HL-60/S4 treated with phorbol 12-myristate 13-acetate at 8.2 ng/mL for 4 days and 3 days (cell line): ENCODE results near the gene SIGLEC12.
"Not testable (repeated sequence)": the region's sequence is repeated elsewhere in the genome, so short reads cannot be mapped to it uniquely, and the experiment has no call there.

ENCODE experiments used
- in situ Hi-C: fragments of 300-500 bp; cut with MboI; formaldehyde crosslinking; loops from 2 replicates; pipeline ENCODE4 v1.15.0; 2022; ENCODE audit warnings: low sequenced_read_pairs

The SIGLEC12 gene

GRCh38 chr19:51485960-51486660 lies 15.5 kb downstream of the SIGLEC12 start:
- in situ Hi-C loops = no loop called here

- in situ Hi-C loops = no loop called here
Measured at GRCh38 chr19:51480590-51480989, 21.0 kb downstream of the SIGLEC12 start.

- in situ Hi-C loops = no loop called here
Measured at GRCh38 chr19:51479531-51480331, 21.9 kb downstream of the SIGLEC12 start.

GRCh38 chr19:51478381-51479234 lies 23.0 kb downstream of the SIGLEC12 start, which contains the start of gene CEACAM18:
CEACAM18 (plus strand) TSS chr19:51478539.
- in situ Hi-C loops = no loop called here

- in situ Hi-C loops = no loop called here
Measured at GRCh38 chr19:51477344-51477743, 24.3 kb downstream of the SIGLEC12 start.

- in situ Hi-C loops = no loop called here
Measured at GRCh38 chr19:51476164-51476563, 25.4 kb downstream of the SIGLEC12 start.

GRCh38 chr19:51473009-51473707 lies 28.4 kb downstream of the SIGLEC12 start:
- in situ Hi-C loops = no loop called here

GRCh38 chr19:51472607-51473006 lies 29.0 kb downstream of the SIGLEC12 start:
- in situ Hi-C loops = no loop called here

GRCh38 chr19:51471527-51471926 lies 30.1 kb downstream of the SIGLEC12 start:
- in situ Hi-C loops = no loop called here

GRCh38 chr19:51470966-51471365 lies 30.6 kb downstream of the SIGLEC12 start:
- in situ Hi-C loops = no loop called here

- in situ Hi-C loops = no loop called here
Measured at GRCh38 chr19:51469629-51470028, 32.0 kb downstream of the SIGLEC12 start.

- in situ Hi-C loops = no loop called here
Measured at GRCh38 chr19:51469162-51469561, 32.4 kb downstream of the SIGLEC12 start.

- in situ Hi-C loops = no loop called here
Measured at GRCh38 chr19:51468545-51468920, 33.1 kb downstream of the SIGLEC12 start.

GRCh38 chr19:51467864-51468544 lies 33.6 kb downstream of the SIGLEC12 start:
- in situ Hi-C loops = no loop called here

- in situ Hi-C loops = no loop called here
Measured at GRCh38 chr19:51466723-51467122, 34.9 kb downstream of the SIGLEC12 start.

GRCh38 chr19:51463976-51464581 lies 37.5 kb downstream of the SIGLEC12 start:
- in situ Hi-C loops = not testable (repeated sequence)

- in situ Hi-C loops = no loop called here
Measured at GRCh38 chr19:51462681-51463080, 38.9 kb downstream of the SIGLEC12 start.

- in situ Hi-C loops = no loop called here
Measured at GRCh38 chr19:51462276-51462675, 39.3 kb downstream of the SIGLEC12 start.

GRCh38 chr19:51461723-51462161 lies 39.9 kb downstream of the SIGLEC12 start:
- in situ Hi-C loops = no loop called here
